Thoracic aorta (tissue), 2 donors: ENCODE results near the gene CLNK. TPM values are rescaled to one million over a fixed set of nuclear protein-coding genes. Genes with fewer than 3 reads are reported as not detected.
"Not testable (repeated sequence)": the region's sequence is repeated elsewhere in the genome, so short reads cannot be mapped to it uniquely, and the experiment has no call there.

Source experiments
- ATAC-seq: fragments of 150-250 bp; one replicate; pipeline ENCODE4 v1.8.0; 2017; ENCODE audit warnings: low read depth; ENCODE audit not compliant: insufficient number of reproducible peaks, low FRiP score
- DNase-seq: peaks from one replicate; pipeline ENCODE4 v3.0.0-alpha.2; 2020; ENCODE audit warnings: low spot score
- H3K27ac ChIP-seq, 2 donors: fragments of 200-600 bp; sonication (generic); 1 replicate in 1 of 2; 2 replicates in 1 of 2; pipeline ENCODE4 v1.5.1; 2016; ENCODE audit warnings: mild to moderate bottlenecking in 2 of 2, moderate library complexity in 2 of 2
- H3K27me3 ChIP-seq: fragments of 200-600 bp; sonication (generic); replicated peaks from 2 replicates; pipeline ENCODE4 v1.6.0; 2016; ENCODE audit warnings: mild to moderate bottlenecking; ENCODE audit not compliant: insufficient read depth
- H3K36me3 ChIP-seq: fragments of 200-600 bp; sonication (generic); one replicate; pipeline ENCODE4 v1.5.1; 2016
- H3K4me1 ChIP-seq, 2 donors: fragments of 200-600 bp; sonication (generic); 1 replicate in 1 of 2; 2 replicates in 1 of 2; pipeline versions ENCODE4 v1.5.1 to v1.6.0; 2016; ENCODE audit warnings: low read depth in 2 of 2, mild to moderate bottlenecking in 1 of 2; ENCODE audit not compliant: control insufficient read depth in 1 of 2
- H3K4me3 ChIP-seq: fragments of 200-600 bp; sonication (generic); 2 replicates; pipeline ENCODE4 v1.5.1; 2016; ENCODE audit warnings: mild to moderate bottlenecking
- H3K9me3 ChIP-seq: fragments of 200-600 bp; sonication (generic); 2 replicates; pipeline ENCODE4 v1.5.1; 2016
- total RNA-seq, 2 donors: library from RNA; depleted of rRNA; stranded (reverse); fragments of >200 nt; gene quantifications; one replicate each; pipeline versions ENCODE4 v1.1.0 to v1.2.3, GENCODE V29; 2016
- TF ChIP-seq, protein P1 (sequence below): fragments of 200-600 bp; sonication (generic); IDR thresholded peaks from one replicate; pipeline ENCODE4 v1.5.1; 2019; ENCODE audit warnings: antibody characterized with exemption

The CLNK gene
- total RNA-seq, 2 donors from 2014 or later: not detected

DNA sequence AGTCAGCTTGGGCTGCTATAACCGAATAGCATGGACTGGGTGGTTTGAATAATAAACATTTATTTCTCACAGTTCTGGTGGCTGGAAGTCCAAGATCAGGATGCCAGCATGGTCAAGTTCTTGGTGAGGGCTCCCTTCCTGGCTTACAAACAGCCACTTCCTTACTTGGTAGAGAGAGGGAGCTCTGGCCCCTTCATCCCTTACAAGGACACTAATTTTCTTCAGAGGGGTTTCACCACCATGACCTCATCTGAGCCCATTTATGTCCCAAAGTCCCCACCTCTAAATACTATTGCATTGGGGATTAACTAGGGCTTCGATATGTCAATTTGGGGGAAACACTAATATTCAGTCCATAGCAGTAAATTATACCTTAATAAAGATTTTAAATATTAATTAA is 61.8 kb downstream of the CLNK start:
- H3K4me3 ChIP-seq: no peak overlapping the region
- H3K36me3 ChIP-seq: no peaks in the 10 kb centered on the region
- H3K9me3 ChIP-seq: no peaks in the 10 kb centered on the region
- DNase-seq (no peak), ATAC-seq (no peak)
- H3K4me1 ChIP-seq: no peaks in the 10 kb centered on the region
- no peak overlapping the region for H3K27ac ChIP-seq
- H3K27me3 ChIP-seq: no peaks in the 10 kb centered on the region
- TF ChIP-seq, protein P1, sequence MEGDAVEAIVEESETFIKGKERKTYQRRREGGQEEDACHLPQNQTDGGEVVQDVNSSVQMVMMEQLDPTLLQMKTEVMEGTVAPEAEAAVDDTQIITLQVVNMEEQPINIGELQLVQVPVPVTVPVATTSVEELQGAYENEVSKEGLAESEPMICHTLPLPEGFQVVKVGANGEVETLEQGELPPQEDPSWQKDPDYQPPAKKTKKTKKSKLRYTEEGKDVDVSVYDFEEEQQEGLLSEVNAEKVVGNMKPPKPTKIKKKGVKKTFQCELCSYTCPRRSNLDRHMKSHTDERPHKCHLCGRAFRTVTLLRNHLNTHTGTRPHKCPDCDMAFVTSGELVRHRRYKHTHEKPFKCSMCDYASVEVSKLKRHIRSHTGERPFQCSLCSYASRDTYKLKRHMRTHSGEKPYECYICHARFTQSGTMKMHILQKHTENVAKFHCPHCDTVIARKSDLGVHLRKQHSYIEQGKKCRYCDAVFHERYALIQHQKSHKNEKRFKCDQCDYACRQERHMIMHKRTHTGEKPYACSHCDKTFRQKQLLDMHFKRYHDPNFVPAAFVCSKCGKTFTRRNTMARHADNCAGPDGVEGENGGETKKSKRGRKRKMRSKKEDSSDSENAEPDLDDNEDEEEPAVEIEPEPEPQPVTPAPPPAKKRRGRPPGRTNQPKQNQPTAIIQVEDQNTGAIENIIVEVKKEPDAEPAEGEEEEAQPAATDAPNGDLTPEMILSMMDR: no peak

- no peak for ATAC-seq
Observed at GRCh38 chr4:10620935-10621488, 63.6 kb downstream of the CLNK start.

DNA sequence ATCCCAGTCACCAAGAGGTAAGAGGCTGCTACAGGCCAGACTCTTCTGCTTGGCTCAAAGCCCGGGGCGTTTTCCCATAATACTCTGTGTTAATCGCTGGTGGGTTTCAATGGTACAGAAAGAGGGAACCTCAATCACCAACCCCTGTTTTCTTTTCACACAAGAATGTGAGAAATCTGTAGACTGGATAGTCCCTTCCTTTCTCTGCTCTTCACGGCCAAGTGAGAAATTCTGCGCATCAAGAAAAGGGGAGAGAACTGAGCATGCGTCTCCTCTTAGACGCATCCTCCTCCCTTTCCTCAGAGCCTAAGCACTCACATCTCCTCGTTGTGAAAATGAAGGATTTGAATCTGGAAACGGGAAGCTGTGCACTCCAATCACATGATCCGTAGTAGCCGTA is 64.7 kb downstream of the CLNK start:
- ATAC-seq (no peak), DNase-seq (no peak)
- no peak overlapping the region for H3K4me3 ChIP-seq
- TF ChIP-seq, protein P1: no peak
- no peak overlapping the region for H3K27ac ChIP-seq
- H3K36me3 ChIP-seq: no peaks in the 10 kb centered on the region
- H3K9me3 ChIP-seq: no peaks in the 10 kb centered on the region
- no peaks in the 10 kb centered on the region for H3K4me1 ChIP-seq
- no peaks in the 10 kb centered on the region for H3K27me3 ChIP-seq

More at GRCh38 chr4:10620935-10621488, 63.6 kb downstream of the CLNK start:
- DNase-seq: no peak
- H3K36me3 ChIP-seq: no peaks in the 10 kb centered on the region
- H3K27ac ChIP-seq: no peak overlapping the region
- TF ChIP-seq, protein P1: no peak
- H3K4me3 ChIP-seq: no peak overlapping the region
- H3K27me3 ChIP-seq: no peaks in the 10 kb centered on the region
- no peaks in the 10 kb centered on the region for H3K9me3 ChIP-seq
- no peaks in the 10 kb centered on the region for H3K4me1 ChIP-seq

- Histone ChIP-seq H3K9me3 (no peaks in the 10 kb centered on the region), H3K27me3 (no peaks in the 10 kb centered on the region), H3K4me3 (no peak overlapping the region), H3K36me3 (no peaks in the 10 kb centered on the region), H3K27ac (no peak overlapping the region), H3K4me1 (no peaks in the 10 kb centered on the region)
- TF ChIP-seq, protein P1: no peak
- ATAC-seq (no peak), DNase-seq (no peak)
Observed at GRCh38 chr4:10619220-10619619, 65.3 kb downstream of the CLNK start.

DNA sequence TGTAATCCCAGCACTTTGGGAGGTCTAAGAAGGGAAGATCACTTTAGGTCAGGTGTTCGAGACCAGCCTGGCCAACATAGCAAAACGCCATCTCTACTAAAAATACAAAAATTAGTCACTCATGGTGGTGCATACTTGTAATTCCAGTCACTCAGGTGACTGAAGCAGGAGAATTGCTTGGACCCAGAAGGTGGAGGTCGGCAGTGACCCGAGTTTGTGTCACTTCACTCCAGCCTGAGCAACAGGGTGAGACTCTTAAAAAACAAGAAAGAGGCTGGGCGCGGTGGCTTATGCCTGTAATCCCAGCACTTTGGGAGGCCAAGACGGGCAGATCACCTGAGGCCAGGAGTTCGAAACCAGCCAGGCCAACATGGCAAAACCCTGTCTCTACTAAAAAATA is 69.6 kb downstream of the CLNK start:
- not testable (repeated sequence) for H3K9me3 ChIP-seq, H3K27me3 ChIP-seq, ATAC-seq, DNase-seq, H3K27ac ChIP-seq, H3K4me1 ChIP-seq, H3K4me3 ChIP-seq, H3K36me3 ChIP-seq

- H3K27me3 ChIP-seq: no peaks in the 10 kb centered on the region
- H3K4me1 ChIP-seq: no peaks in the 10 kb centered on the region
- no peak for DNase-seq
- H3K4me3 ChIP-seq: no peak overlapping the region
- no peaks in the 10 kb centered on the region for H3K36me3 ChIP-seq
- no peaks in the 10 kb centered on the region for H3K9me3 ChIP-seq
- H3K27ac ChIP-seq: no peak overlapping the region
- ATAC-seq: no peak
- TF ChIP-seq, protein P1: no peak
Observed at GRCh38 chr4:10613926-10614478, 70.6 kb downstream of the CLNK start.
